GM21360 (cell line): ENCODE results near the gene SLC9A9.

Experiments used
- ATAC-seq: cut with Tn5 transposase; IDR thresholded peaks from one replicate; pipeline ENCODE4 v1.9.1; 2021; ENCODE audit warnings: mild to moderate bottlenecking, moderate library complexity; ENCODE audit not compliant: unreplicated experiment

SLC9A9 gene

DNA sequence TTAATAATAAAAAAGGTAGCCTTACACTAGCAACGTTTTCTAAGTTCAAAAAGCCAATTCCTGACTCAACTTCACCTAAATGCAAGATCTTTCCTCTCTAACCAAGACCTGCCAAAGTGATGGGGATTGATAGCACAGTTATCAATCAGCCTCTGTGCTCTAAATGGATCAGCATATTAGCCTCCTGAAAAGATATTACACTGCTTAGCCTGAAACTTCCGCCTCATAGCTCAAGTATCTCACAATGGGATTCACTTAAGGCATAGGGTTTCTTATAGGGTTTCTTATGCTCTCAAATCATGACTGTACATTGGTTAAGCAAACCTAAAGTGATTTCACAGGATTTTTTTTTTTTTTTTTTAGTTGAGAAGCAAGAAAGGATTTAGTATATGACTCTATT lies 436 bp upstream of the SLC9A9 start:
- ATAC-seq, result no peak

DNA sequence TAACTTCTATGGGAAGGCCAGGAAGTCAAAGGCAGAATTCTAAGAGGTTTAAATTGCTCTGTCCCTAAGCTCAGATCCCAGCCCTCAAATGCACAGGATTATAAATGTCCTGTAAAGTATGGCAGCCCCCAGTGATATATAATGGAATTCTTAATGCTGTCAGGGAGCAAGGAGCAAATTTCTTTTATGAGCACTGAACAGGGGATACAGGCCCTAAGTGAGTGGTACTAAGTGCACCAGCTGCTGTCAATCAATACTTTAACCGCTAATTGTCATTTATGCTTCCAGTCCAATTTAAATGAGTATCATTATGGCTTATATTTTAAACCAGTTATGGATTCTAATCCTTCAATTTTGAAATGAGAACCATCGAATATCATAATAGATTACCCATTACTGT lies 4.7 kb downstream of the SLC9A9 start:
- ATAC-seq, result no peak

DNA sequence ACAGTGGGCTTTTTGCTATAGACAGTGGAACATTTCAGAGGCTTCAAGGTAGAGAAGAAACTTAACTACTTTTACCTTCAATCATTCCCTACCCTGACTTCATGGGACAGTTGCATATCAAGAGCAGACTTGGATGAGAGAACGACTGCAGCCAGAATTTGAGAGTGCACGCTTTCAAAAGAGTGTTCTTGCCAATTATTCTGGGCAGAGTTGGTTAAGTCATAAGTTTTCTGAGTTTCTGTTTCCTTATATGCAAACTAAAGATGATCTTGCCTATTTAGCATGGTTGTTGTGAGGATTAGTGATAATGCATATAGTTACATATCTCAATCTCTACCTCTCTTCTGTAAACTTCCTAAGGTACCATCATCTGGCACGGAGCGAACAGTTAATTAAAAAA lies 7.6 kb downstream of the SLC9A9 start:
- no peak for ATAC-seq

DNA sequence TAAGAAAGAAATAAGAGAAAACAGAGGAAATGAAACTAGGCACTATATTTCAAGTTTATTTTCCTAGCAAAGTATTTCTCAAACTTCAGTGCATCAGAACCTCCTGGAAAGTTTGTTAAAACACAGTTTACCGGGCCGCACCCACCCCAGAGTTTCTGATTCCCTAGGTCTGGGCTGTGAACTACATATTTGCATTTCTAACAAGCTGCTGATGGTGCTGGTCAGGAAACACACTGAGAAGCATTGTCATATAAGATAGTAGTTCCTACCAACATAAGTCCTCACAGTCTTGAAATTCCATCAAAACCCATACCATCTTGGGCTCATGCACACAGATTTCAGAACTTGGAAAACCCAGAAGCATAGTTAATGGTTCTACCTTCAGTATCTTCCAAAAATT lies 8.3 kb downstream of the SLC9A9 start:
- ATAC-seq, result peak; percentile 70

DNA sequence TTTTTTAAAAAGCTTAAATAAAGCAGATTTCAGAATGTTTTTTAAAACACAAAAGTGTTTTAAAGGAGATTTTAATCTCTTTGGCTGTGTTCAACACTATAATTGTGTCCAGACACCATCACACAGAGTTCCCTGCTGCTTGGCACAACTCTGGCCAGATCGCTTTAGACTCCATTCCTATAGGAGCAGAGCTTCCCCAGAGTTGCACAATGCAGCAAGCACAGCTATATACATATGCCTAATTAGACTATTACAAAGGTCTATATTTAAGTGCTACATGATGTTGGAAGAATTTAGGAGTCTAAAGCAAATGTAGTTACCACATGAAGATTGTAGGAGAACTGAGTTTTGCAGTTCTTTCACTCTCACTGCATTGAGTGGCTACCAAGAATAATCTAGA lies 11.2 kb downstream of the SLC9A9 start:
- ATAC-seq, result no peak

DNA sequence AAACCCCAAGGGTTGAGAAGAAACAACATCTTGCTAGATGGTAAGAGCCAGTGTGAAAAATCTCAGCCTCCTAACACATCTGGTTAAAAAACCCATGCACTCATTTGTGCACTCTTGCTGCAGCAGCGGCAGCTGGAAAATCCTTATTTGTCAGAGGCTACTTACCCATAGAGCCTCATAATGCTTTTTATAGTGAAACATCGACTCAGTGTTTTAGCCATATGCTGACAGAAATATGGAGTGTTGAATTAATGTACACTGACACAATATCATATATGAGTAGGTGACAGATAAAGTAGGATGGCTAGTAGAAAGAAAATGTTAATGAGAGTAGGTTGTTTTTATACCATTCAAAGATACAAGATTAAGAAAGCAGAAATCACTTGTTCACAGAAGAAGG lies 13.0 kb downstream of the SLC9A9 start:
- no peak for ATAC-seq

DNA sequence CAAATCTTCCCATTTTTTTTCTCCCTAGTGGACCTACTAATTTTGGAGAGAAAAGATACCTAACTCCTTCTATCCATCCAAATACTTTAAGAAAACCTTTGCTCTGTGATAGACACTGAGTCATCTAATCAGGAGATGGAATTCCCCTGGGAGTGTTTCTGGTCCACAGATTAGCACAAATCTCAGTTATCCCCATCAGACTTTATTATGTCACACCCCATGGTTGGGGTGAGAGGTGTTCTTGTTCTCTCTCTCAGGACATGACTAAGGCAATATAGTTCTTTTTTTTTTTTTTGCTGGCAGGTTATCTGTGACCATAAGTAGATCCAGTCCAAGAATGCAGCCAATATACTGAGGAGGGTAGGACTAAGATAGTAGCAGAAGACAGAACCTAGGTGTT lies 15.8 kb downstream of the SLC9A9 start:
- ATAC-seq, result peak; percentile 51

DNA sequence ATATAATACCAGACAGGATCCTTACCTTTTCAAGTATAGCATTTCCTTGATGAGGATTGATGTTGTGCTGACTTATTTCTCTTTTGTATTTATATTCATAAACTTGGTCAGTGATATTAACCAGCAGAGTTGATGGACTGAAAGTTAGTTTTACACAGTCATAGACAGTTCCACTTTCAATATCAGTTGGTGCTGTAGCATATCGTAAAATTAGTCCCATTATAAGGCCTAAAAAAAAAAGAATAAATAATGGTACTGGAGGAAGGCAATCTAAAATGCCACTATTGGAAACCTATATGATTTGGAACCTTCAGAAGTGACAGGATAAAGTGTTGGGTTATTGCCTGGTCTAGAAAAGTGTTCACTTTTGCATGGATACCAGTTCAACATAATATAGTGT lies 16.3 kb downstream of the SLC9A9 start:
- peak; percentile 70 for ATAC-seq

DNA sequence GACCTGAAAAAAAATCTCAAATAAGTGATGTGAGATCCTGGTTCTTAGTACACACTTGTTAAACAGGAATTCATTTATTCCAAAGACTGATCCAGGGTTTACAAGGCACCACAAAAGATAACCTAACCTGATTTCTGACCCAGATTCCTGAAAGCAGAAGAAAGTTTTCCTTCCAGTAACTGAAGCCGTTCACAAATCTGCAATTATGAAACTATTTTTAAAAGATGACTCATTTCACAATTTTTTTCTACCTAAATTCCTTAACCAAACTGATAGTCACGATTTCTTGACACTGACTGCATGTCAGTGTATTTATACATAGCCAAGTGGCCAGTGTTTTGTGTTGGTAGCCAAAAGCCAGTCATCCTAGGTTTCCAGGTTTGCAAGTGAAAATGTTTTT lies 17.1 kb downstream of the SLC9A9 start:
- ATAC-seq, result peak; percentile 36

DNA sequence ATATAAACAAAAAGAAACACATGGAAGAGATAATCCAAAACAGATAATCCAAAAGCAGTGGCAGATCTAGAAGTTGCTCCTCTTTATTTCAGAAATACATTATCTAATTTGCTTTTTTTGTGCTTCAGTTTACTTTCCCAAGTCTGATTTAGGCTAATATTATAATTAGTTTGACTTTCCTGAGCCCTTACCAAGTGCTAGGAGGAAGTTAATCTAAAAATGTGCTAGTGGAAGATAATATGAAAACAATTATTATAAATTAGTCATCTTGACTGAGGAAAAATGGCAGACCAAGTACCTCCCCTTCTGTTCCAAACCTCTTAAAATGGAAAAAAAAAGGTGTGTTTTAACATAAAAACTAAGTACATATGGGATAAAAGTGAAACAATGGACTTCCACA lies 17.5 kb downstream of the SLC9A9 start:
- ATAC-seq, result no peak

DNA sequence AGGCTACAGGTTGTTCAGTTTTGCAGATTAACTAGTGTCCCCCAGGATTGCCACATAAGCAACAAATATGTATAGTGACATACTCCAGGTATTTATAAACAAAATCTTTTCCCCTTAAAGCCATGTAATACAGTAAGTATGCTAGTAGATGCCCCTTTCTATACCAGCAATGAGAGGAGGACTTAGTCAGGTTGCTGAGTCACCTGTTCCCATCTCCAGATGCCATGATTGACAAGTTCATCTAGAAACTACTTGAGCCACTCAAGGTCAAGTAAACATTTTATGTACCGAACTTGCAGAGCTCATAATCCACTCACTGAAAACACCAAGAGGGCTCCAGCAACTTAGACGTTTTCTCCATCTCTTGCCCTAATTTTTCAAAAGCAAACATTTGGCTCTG lies 18.2 kb downstream of the SLC9A9 start:
- ATAC-seq, result no peak

DNA sequence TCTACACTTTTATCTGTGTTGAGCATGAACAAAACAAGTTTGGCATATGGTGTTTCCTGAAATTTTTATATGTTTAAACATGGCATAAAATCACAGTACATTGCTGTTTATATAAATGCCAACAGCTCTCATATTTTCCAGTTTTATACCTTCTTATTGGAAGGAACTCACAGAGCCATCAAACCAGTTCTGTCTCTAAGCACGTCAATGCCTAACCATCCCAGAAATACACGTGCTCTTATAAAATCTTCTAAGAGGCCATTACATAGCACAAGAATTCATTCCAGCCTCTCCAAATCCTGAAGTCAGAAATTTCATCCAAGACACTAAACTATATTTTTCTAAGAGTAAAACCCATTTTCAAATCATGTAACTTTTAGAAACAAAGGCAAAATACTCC lies 20.8 kb downstream of the SLC9A9 start:
- ATAC-seq, result no peak

DNA sequence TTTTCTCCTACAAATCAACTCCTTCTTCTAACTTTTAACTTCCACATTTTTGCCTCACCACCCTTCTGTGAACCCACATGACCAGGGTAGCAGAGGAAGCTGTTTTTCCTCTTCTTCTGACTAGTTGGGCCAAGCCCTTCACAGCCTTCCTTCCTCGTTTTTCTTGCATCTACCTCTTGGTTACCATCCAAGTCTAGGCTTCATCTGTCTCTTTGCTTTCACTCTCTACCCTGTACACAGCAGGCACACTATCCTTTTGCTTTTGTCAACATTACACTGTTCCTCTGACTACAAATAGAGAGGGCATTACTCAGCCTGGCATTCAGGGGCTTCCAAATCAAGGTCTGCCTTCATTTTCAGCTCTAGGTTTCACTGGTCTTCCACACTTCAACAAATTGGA lies 22.0 kb downstream of the SLC9A9 start:
- ATAC-seq, result no peak

DNA sequence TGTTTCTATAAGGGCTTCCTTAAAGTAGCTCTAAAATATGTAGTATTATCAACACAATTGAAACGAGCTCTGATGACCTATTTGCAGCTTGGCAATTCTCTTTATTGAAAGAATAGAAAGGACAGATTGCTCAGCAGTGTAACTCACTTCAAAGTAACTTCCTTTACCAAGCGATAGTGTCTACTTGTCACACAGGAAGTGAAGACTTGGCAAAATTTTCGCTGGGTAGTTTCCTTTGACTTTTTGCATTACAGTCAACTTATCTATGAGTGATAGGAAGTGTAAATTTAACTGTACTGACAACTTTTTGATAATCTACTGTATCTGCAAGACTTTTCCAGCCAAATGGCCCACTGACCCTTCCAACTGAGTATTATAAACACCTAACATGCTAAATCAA lies 22.8 kb downstream of the SLC9A9 start:
- ATAC-seq, result peak; percentile 64

DNA sequence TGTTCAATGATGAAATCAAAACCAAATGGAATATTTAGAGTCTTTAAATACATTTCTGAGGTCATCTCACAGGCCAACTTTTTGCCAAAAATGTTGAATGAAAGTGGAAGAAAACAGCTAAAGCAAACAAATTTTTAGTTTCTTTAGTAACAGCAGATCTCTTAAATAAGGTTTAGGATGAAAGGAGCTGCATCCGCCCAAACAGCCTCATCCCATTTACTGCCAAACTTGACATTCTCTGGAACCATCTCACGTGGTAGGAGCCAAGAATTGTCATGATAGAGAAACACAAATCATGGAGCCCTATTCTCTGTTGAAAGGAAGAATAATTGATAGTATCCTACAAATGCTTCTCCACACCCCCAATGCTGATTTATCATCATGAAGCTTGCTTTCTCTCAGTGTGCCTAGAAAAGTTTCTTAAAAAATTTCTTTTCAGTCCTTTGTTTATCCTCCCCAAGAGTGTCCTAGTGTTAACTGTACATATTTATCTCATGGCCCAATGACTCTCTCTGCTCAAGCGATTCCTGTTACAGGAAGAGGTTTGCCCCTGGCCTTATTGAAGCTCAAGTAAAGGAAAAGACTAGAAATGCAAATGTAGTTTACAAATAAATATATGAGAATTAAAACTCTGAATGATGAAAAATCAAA lies 23.4 kb downstream of the SLC9A9 start:
- no peak for ATAC-seq

DNA sequence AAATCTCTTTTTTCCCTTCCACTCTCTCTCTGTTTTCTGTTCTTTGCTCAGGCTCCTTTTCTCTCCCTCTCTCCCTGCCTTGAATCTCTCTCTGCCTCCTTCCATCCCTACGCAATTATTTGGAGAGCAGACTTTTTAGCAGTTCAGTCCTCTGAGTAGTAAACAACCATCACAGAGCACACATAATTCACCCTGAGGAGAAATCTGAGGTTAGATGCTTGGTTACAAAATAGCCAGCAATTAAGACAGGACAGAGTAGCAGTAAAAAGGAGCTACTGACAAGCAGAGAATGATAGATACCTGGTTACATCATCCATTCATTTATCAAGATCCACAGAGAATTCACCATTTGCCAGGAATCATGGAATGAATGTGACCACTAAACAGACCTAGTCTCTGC lies 25.5 kb downstream of the SLC9A9 start:
- ATAC-seq, result no peak

DNA sequence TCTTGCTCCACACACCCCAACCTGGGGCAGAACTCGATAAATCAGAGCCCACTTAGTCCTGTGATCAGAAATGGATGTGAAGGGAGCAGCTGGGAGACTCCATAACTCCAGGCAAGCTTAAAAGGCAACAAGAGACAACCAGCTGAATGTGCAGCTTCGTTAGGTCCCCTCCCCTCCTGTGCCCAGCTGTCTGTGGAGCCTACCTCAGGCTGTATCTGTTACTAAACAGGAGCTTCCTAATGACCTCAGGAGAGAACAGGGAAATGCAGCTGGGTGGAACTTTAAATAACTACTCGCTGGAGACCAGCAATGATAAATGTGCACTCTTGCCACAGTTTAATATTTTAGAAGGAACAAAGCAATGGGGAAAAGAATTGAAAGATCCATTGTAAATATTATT lies 25.9 kb downstream of the SLC9A9 start:
- ATAC-seq, result no peak

DNA sequence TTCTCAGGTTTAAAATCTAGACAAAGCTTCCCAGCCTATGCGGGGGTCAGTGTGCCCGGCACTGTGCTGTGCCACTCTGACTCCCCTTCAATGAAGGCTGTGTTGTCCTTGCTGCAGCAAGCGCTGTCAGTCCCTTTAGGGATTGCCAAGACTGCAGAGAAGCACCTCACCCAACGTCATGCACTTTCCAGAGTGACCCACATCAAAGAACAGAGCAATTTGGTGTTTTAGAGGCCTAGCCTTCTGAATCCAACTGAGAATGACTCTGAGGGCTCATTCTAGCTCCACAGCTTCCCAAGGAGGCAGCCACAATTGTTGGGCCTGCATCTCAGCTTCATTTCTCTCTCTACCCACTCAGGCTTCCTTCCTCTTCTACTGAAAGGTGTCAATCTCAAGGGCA lies 26.4 kb downstream of the SLC9A9 start:
- no peak for ATAC-seq

DNA sequence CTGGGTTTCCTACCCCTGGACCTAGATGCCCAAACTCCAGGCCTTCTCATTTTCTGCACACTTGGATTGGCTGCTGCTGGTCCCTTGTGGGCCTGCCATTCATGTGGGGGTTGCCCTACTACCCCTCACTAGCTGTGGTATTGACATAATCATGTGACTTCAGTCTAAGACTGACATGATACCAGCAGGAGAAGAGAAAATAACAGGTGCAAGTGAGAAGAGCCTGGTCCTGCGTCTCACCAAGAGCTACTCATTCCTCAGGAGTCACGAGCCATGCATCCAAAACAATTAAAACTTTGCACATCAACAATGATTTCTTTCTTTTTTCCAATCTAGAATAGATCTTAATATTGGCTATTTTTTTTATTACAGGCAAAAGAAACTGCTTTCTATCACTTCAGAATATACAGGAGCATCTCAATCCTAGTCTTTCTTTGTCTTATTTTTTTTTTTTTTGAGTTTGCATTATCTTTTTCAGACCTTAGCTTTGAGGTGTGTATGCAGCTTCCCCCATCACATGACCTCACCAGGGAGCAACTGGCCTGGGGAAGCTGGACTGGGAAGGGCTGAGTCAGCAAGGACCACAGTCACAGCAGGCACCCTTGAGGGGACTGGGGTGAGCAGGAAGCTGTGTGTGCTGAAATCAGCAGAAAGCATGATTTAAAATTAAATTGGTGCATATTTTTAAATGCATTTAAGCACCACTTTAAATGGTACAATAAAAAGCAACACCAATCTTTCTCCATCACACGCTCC lies 27.6 kb downstream of the SLC9A9 start:
- ATAC-seq, result no peak

DNA sequence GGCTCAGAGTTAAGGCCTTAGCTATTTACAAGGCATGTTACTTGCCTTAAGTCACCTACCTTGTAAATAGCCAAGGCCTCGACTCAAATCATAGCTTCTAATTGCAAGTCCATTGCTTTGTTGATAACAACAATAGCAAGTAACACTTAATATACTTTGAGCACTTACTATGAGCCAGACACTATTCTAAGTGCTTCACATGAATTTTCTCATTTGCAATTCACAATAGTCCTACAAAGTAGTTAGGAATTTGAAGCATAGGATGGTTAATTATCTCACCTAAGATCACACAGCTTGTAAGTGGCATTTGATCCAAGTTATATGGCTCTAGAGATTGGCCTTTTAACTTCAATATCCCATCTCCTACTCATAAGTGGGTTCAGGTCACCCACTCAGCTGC lies 28.4 kb downstream of the SLC9A9 start:
- no peak for ATAC-seq

DNA sequence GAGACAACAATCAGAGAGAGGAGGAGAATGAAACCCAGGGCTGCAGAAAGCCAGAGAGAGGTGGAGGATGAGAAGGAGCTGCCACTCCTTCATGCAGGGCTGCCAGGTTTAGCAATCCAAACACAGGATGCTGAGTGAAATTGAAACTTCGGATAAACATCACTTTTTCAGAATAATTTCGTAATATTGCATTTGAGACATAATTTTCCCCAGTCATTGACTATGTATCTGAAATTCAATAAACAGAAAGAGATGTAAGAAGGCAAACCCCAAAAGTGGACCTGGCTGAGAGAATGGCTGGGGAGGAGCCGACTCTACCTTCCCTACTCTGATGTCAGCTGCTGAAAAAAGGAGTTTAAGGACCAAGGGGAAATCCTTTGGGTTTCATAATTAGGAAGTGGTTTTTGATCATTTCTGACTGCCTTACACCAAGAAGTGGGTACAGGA lies 33.8 kb downstream of the SLC9A9 start:
- peak; percentile 59 for ATAC-seq

DNA sequence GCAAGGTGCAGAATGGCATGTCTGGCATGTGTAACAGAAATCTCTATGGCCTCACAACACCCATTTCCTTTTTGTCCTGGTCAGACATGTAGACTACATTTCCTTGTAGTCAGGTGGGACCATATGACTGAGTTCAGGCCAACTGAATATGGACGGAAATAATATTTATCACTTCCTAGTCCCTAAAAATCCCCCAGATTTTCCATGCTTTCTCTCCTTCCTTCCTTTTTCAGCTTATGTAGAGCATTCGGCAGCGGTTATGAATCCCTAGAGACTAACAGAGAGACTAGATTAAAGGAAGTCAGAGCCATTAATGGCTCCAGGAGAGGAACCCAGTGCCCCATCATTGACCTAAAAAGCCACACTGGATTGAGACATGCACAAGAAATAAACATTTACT lies 35.8 kb downstream of the SLC9A9 start:
- ATAC-seq, result no peak

DNA sequence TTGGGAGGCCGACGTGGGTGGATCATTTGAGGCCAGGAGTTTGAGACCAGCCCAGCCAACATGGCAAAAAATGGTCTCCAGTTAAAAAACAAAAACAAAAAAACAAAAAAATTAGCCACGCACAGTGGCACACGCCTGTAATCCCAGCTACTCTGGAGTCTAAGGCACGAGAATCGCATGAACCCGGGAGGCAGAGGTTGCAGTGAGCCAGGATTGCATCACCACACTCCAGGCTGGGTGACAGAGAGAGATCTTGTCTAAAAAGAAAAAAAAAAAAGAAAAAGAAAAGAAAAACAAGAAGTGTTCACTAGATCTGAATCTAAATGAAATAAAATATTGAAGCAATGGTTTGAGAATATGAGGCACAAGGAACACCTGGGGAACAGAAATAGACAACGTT lies 36.7 kb downstream of the SLC9A9 start:
- no peak for ATAC-seq
